GM12878 (cell line): Measurements from ENCODE around the gene MMP20.

ENCODE experiments used
- ASH2L ChIP-seq: fragments of 300-600, 200-600 bp; sonication (generic); IDR thresholded peaks from 2 replicates; pipeline ENCODE4 v1.6.1; 2017; ENCODE audit warnings: low read depth, mild to moderate bottlenecking, borderline replicate concordance
- CBFB ChIP-seq: IDR thresholded peaks from 2 replicates; pipeline ENCODE4 v1.6.1; 2016; ENCODE audit warnings: antibody characterized with exemption, low read depth
- CTCF ChIP-seq, 3 experiments: IDR thresholded peaks in 2 of 3; conservative IDR thresholded peaks in 1 of 3; 2 replicates each; pipeline ENCODE4 v1.5.1; 2011; ENCODE audit warnings: low read depth in 3 of 3, low read length in 3 of 3, mild to moderate bottlenecking in 3 of 3, control low read depth in 2 of 3, moderate library complexity in 2 of 3, inconsistent platforms in 1 of 3, mixed read lengths in 1 of 3; ENCODE audit not compliant: control insufficient read depth in 2 of 3, insufficient read depth in 1 of 3; ENCODE audit errors: extremely low read depth in 1 of 3
- HCFC1 ChIP-seq: fragments of 150-350 bp; IDR thresholded peaks from 2 replicates; pipeline ENCODE4 v1.6.1; 2014; ENCODE audit warnings: low read length
- HDAC2 ChIP-seq: fragments of 200-600 bp; sonication (generic); IDR thresholded peaks from 2 replicates; pipeline ENCODE4 v1.6.1; 2017
- POLR2AphosphoS2 ChIP-seq: IDR thresholded peaks from 2 replicates; pipeline ENCODE4 v1.6.1; 2011; ENCODE audit warnings: low read depth, mild to moderate bottlenecking, low read length, improper control_type of control experiment, moderate library complexity
- POLR2AphosphoS5 ChIP-seq: IDR thresholded peaks from 2 replicates; pipeline ENCODE4 v1.6.1; 2011; ENCODE audit warnings: mild to moderate bottlenecking, low read length, inconsistent platforms
- PRDM15 ChIP-seq: fragments of 450-650 bp; formaldehyde crosslinking; IDR thresholded peaks from 2 replicates; pipeline ENCODE4 v1.4.0; 2020; ENCODE audit warnings: mild to moderate bottlenecking, moderate library complexity
- RCOR1 ChIP-seq: conservative IDR thresholded peaks from 2 replicates; pipeline ENCODE4 v1.6.1; 2012; ENCODE audit warnings: low read depth, low read length, improper control_type of control experiment
- TAF1 ChIP-seq: IDR thresholded peaks from 2 replicates; pipeline ENCODE4 v1.6.1; 2011; ENCODE audit warnings: mild to moderate bottlenecking, low read depth, low read length, borderline replicate concordance
- ZBED1 ChIP-seq: IDR thresholded peaks from 2 replicates; pipeline ENCODE4 v1.6.1; 2016; ENCODE audit warnings: borderline replicate concordance
- ZBTB40 ChIP-seq: fragments of 450-650 bp; IDR thresholded peaks from 2 replicates; pipeline ENCODE4 v1.6.1; 2016; ENCODE audit warnings: mild to moderate bottlenecking, moderate library complexity, borderline replicate concordance
- ZNF274 ChIP-seq: IDR thresholded peaks from one replicate; pipeline ENCODE4 v1.8.0; 2011; ENCODE audit not compliant: insufficient read length, insufficient read depth

- TF ChIP-seq CBFB, result no peak
- no peak for TF ChIP-seq ZNF274
- no peak for TF ChIP-seq ZBTB40
- no peak for TF ChIP-seq TAF1
- no peak for TF ChIP-seq ZBED1
- no peak for TF ChIP-seq CTCF (IDR thresholded peaks at IDR 0.05 in 2 of 3, conservative IDR thresholded peaks at IDR 0.05 in 1 of 3; ENCODE audit: control insufficient read depth in 2 of 3, extremely low read depth in 1 of 3, insufficient read depth in 1 of 3, low read depth in 3 of 3, low read length in 3 of 3)
- TF ChIP-seq RCOR1, result no peak
- no peak for TF ChIP-seq PRDM15 (CRISPR knock-in tag)
- TF ChIP-seq HCFC1, result no peak
- TF ChIP-seq ASH2L, result no peak
- TF ChIP-seq POLR2AphosphoS5, result no peak
- no peak for TF ChIP-seq HDAC2
- no peak for TF ChIP-seq POLR2AphosphoS2
These were observed 4.1 kb downstream of the MMP20 start for GRCh38 chr11:102620818-102621561.
